Astrocyte (in vitro differentiated cells and primary cell): ENCODE results near the gene TBCA. TPM values are rescaled to one million over a fixed set of nuclear protein-coding genes. Genes with fewer than 3 reads are reported as not detected.

Experiments used
- DNase-seq: peaks from one replicate; pipeline ENCODE4 v3.0.0-alpha.2; 2010; ENCODE audit warnings: low read depth
- FAIRE-seq: peaks from 2 replicates; lab custom pipeline; 2011; peaks lifted over from hg19 to GRCh38; lab: Jason Lieb, UNC
- H2AFZ ChIP-seq: 2 replicates; pipeline ENCODE4 v1.6.0; 2012; ENCODE audit warnings: low read depth, low read length, inconsistent platforms
- H3K27ac ChIP-seq: 2 replicates; pipeline ENCODE4 v1.5.1; 2011; ENCODE audit warnings: low read depth, low read length, inconsistent platforms
- H3K27me3 ChIP-seq: 2 replicates; pipeline ENCODE4 v1.6.0; 2011; ENCODE audit warnings: low read length, inconsistent platforms; ENCODE audit not compliant: insufficient read depth
- H3K36me3 ChIP-seq: 2 replicates; pipeline ENCODE4 v1.5.1; 2011; ENCODE audit warnings: low read length, inconsistent platforms; ENCODE audit not compliant: insufficient read depth
- H3K4me1 ChIP-seq: 2 replicates; pipeline ENCODE4 v1.5.1; 2011; ENCODE audit warnings: low read length, inconsistent platforms; ENCODE audit not compliant: insufficient read depth
- H3K4me2 ChIP-seq: 2 replicates; pipeline ENCODE4 v1.6.0; 2012; ENCODE audit warnings: low read length, inconsistent platforms
- H3K4me3 ChIP-seq: 2 replicates; pipeline ENCODE4 v1.5.1; 2011; ENCODE audit warnings: low read depth, mild to moderate bottlenecking, low read length, inconsistent platforms; ENCODE audit not compliant: insufficient read depth
- H3K79me2 ChIP-seq: 2 replicates; pipeline ENCODE4 v1.6.0; 2012; ENCODE audit warnings: mild to moderate bottlenecking, low read length, inconsistent platforms; ENCODE audit not compliant: insufficient read depth
- H3K9ac ChIP-seq: 2 replicates; pipeline ENCODE4 v1.6.0; 2012; ENCODE audit warnings: mild to moderate bottlenecking, low read length, inconsistent platforms
- H3K9me3 ChIP-seq: 2 replicates; pipeline ENCODE4 v1.5.1; 2012; ENCODE audit warnings: low read depth, mild to moderate bottlenecking, low read length, inconsistent platforms; ENCODE audit not compliant: insufficient read depth
- H4K20me1 ChIP-seq: 2 replicates; pipeline ENCODE4 v1.6.0; 2012; ENCODE audit warnings: low read length, inconsistent platforms; ENCODE audit not compliant: insufficient read depth
- H3K27ac Mint-ChIP-seq: one replicate; pipeline ENCODE4 v1.8.0; 2021; ENCODE audit warnings: mild to moderate bottlenecking, mixed read lengths; ENCODE audit not compliant: unreplicated experiment
- H3K27me3 Mint-ChIP-seq: one replicate; pipeline ENCODE4 v1.8.0; 2021; ENCODE audit warnings: low read depth, mixed read lengths; ENCODE audit not compliant: unreplicated experiment
- H3K36me3 Mint-ChIP-seq: one replicate; pipeline ENCODE4 v1.8.0; 2021; ENCODE audit warnings: low read depth, mixed read lengths; ENCODE audit not compliant: unreplicated experiment
- H3K4me1 Mint-ChIP-seq: one replicate; pipeline ENCODE4 v1.8.0; 2021; ENCODE audit warnings: low read depth, mixed read lengths; ENCODE audit not compliant: unreplicated experiment
- H3K4me3 Mint-ChIP-seq: one replicate; pipeline ENCODE4 v1.8.0; 2021; ENCODE audit warnings: mild to moderate bottlenecking, moderate library complexity, mixed read lengths; ENCODE audit not compliant: unreplicated experiment
- H3K9me3 Mint-ChIP-seq: one replicate; pipeline ENCODE4 v1.8.0; 2021; ENCODE audit warnings: mild to moderate bottlenecking, mixed read lengths; ENCODE audit not compliant: unreplicated experiment
- EZH2 ChIP-seq: IDR thresholded peaks from 2 replicates; pipeline ENCODE4 v1.6.1; 2012; ENCODE audit warnings: mild to moderate bottlenecking, low read length, inconsistent platforms; ENCODE audit not compliant: insufficient read depth
- total RNA-seq: library from RNA; stranded (reverse); gene quantifications from 2 replicates; pipeline ENCODE4 v1.2.1, GENCODE V29; 2021
- TF ChIP-seq, protein P1 (sequence below): IDR thresholded peaks from 2 replicates; pipeline ENCODE4 v1.5.1; 2011; ENCODE audit warnings: low read depth, mild to moderate bottlenecking, inconsistent platforms, low read length, moderate library complexity; ENCODE audit not compliant: insufficient read depth

Gene TBCA
- total RNA-seq, 1 donor from 2014 or later = 207 TPM

DNA sequence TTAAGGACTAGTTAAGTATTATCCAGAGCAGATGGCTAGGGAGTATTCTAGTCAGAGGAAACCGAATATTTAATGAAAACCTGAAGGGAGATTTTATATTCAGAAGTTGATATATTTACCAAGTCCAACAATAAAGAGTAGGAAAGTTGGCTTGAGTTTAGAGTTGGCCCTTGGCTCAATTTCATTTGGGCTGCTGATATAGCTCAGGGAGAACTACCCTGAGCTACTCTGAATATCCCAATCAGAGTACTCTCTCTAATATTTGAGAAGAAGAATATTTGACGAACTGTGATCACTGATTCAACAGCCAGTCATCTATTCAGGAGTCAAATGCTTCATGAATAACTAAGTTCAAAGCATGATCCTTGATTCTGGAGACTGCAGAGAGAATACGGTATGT, 34.5 kb downstream of the TBCA start:
- Mint-ChIP-seq H3K27ac (no peak overlapping the region), H3K4me1 (peaks cover 13% of the 10 kb centered on the region), H3K27me3 (no peaks in the 10 kb centered on the region), H3K4me3 (no peak overlapping the region), H3K36me3 (no peaks in the 10 kb centered on the region), H3K9me3 (peaks cover 2% of the 10 kb centered on the region)
- peaks cover 57% of the 10 kb centered on the region for H4K20me1 ChIP-seq
- H3K27ac ChIP-seq = no peak overlapping the region
- no peaks in the 10 kb centered on the region for H3K9me3 ChIP-seq
- H3K4me1 ChIP-seq = no peaks in the 10 kb centered on the region
- H3K36me3 ChIP-seq = no peaks in the 10 kb centered on the region
- FAIRE-seq (no peak), DNase-seq (no peak)
- H3K4me2 ChIP-seq = no peak overlapping the region
- H3K27me3 ChIP-seq = no peaks in the 10 kb centered on the region
- TF ChIP-seq, protein P1, sequence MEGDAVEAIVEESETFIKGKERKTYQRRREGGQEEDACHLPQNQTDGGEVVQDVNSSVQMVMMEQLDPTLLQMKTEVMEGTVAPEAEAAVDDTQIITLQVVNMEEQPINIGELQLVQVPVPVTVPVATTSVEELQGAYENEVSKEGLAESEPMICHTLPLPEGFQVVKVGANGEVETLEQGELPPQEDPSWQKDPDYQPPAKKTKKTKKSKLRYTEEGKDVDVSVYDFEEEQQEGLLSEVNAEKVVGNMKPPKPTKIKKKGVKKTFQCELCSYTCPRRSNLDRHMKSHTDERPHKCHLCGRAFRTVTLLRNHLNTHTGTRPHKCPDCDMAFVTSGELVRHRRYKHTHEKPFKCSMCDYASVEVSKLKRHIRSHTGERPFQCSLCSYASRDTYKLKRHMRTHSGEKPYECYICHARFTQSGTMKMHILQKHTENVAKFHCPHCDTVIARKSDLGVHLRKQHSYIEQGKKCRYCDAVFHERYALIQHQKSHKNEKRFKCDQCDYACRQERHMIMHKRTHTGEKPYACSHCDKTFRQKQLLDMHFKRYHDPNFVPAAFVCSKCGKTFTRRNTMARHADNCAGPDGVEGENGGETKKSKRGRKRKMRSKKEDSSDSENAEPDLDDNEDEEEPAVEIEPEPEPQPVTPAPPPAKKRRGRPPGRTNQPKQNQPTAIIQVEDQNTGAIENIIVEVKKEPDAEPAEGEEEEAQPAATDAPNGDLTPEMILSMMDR = no peak
- no peak for TF ChIP-seq EZH2
- H3K9ac ChIP-seq = no peak overlapping the region
- H2AFZ ChIP-seq = no peak overlapping the region
- H3K4me3 ChIP-seq = no peak overlapping the region
- peaks cover 88% of the 10 kb centered on the region for H3K79me2 ChIP-seq

DNA sequence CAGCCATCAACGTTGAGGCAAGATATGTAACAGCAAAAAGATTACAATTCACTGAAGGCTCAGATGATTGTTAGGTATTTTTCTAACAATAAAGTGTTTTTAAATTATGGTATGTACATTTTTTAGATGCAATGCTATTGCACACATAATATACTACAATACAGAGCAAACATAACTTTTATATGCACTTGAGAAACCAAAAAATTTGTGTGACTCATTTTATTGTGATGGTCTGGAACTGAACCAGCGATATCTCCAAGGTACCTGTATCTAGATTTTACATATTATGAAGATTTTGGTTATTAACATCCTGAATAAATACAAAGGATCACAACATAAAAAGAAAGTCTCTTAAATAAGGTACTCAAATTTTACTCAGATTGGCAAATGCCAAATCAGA, 41.3 kb downstream of the TBCA start:
- Mint-ChIP-seq H3K36me3 (peaks cover 2% of the 10 kb centered on the region), H3K27me3 (no peaks in the 10 kb centered on the region), H3K4me1 (no peaks in the 10 kb centered on the region), H3K27ac (no peak overlapping the region), H3K4me3 (no peak overlapping the region), H3K9me3 (peaks cover 6% of the 10 kb centered on the region)
- no peak overlapping the region for H3K9ac ChIP-seq
- H3K4me2 ChIP-seq = no peak overlapping the region
- no peaks in the 10 kb centered on the region for H3K9me3 ChIP-seq
- peaks cover 95% of the 10 kb centered on the region for H3K79me2 ChIP-seq
- DNase-seq = no peak
- no peaks in the 10 kb centered on the region for H3K4me1 ChIP-seq
- no peak overlapping the region for H2AFZ ChIP-seq
- TF ChIP-seq, protein P1 = no peak
- no peak for TF ChIP-seq EZH2
- H3K36me3 ChIP-seq = no peaks in the 10 kb centered on the region
- no peaks in the 10 kb centered on the region for H3K27me3 ChIP-seq
- H4K20me1 ChIP-seq = peaks cover 60% of the 10 kb centered on the region
- no peak for FAIRE-seq
- no peak overlapping the region for H3K4me3 ChIP-seq
- no peak overlapping the region for H3K27ac ChIP-seq

GRCh38 chr5:77733130-77733529, 43.0 kb downstream of the TBCA start:
- no peak for FAIRE-seq
- H3K27ac Mint-ChIP-seq = no peak overlapping the region
- no peak overlapping the region for H3K4me3 ChIP-seq

More at GRCh38 chr5:77733130-77733529, 43.0 kb downstream of the TBCA start:
- Histone ChIP-seq H3K4me2 (no peak overlapping the region), H3K9me3 (no peaks in the 10 kb centered on the region), H3K36me3 (no peaks in the 10 kb centered on the region), H4K20me1 (peaks cover 59% of the 10 kb centered on the region), H3K27ac (no peak overlapping the region), H3K9ac (no peak overlapping the region), H3K79me2 (peaks cover 95% of the 10 kb centered on the region), H2AFZ (no peak overlapping the region), H3K4me1 (no peaks in the 10 kb centered on the region), H3K27me3 (no peaks in the 10 kb centered on the region)
- TF ChIP-seq, protein P1 = no peak
- TF ChIP-seq EZH2 = no peak
- H3K9me3 Mint-ChIP-seq = peaks cover 6% of the 10 kb centered on the region
- H3K4me3 Mint-ChIP-seq = no peak overlapping the region
- no peaks in the 10 kb centered on the region for H3K27me3 Mint-ChIP-seq
- H3K4me1 Mint-ChIP-seq = no peaks in the 10 kb centered on the region
- H3K36me3 Mint-ChIP-seq = peaks cover 4% of the 10 kb centered on the region
- no peak for DNase-seq
